GM06990 (cell line): Measurements from ENCODE around the gene SLC35F3.

Experiments used
- DNase-seq: peaks from one replicate; pipeline ENCODE4 v3.0.0-alpha.2; 2011; ENCODE audit not compliant: insufficient read length; ENCODE audit errors: extremely low read depth
- H3K27me3 ChIP-seq: replicated peaks from 2 replicates; pipeline ENCODE4 v1.6.0; 2011; ENCODE audit warnings: low read length; ENCODE audit not compliant: control insufficient read depth, insufficient read depth
- H3K36me3 ChIP-seq: 2 replicates; pipeline ENCODE4 v1.5.1; 2011; ENCODE audit warnings: low read length; ENCODE audit not compliant: control insufficient read depth, insufficient read depth
- H3K4me3 ChIP-seq: replicated peaks from 2 replicates; pipeline ENCODE4 v1.5.1; 2011; ENCODE audit warnings: low read depth, mild to moderate bottlenecking, control low read depth, low read length
- TF ChIP-seq, protein P1 (sequence below): IDR thresholded peaks from 2 replicates; pipeline ENCODE4 v1.5.1; 2011; ENCODE audit warnings: low read length, control low read depth, mild to moderate bottlenecking, inconsistent platforms; ENCODE audit not compliant: insufficient read depth, poor library complexity, severe bottlenecking

Gene SLC35F3

DNA sequence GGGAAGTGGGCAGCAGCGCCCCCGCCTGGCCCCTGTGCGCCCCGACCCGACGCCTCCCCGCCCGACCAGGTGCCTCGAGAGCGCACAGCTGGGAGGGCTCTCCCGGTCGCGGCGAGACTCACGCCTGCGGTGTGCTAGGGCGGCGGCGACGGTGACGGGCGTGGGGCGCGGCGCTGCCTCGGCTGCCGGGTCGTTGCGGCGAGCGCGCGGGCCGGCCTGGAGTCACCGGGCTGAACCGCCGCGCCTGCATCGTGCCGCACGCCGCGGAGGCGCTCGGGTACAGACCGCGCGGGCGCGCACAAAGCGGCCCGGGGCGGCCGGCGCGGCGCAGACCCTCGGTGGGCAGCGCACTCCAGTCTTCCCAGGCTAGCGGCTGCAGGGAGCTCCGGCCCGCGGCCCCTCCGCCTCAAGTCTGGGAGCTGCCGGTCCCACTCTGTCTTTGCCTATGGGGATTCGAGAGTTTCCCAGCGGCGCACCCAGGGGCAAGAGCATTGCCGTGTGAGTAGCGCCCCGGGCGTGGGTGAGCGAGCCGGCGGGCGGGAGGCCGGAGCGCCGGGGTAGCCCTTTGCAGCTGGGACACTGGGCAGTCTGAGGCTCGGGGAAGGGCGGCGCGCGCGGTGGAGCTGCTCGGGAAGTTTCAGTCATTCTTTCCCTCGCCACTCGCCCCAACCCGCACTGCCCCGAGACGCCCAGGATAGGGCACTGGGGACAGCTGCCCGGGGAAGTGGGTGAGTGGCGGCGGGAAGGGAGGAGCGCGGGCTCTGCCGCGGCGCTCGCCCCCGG lies at the start of gene SLC35F3:
TSS of gene SLC35F3 (plus strand) at position 44 of the 783 bp plus-strand sequence.
- TF ChIP-seq, protein P1, sequence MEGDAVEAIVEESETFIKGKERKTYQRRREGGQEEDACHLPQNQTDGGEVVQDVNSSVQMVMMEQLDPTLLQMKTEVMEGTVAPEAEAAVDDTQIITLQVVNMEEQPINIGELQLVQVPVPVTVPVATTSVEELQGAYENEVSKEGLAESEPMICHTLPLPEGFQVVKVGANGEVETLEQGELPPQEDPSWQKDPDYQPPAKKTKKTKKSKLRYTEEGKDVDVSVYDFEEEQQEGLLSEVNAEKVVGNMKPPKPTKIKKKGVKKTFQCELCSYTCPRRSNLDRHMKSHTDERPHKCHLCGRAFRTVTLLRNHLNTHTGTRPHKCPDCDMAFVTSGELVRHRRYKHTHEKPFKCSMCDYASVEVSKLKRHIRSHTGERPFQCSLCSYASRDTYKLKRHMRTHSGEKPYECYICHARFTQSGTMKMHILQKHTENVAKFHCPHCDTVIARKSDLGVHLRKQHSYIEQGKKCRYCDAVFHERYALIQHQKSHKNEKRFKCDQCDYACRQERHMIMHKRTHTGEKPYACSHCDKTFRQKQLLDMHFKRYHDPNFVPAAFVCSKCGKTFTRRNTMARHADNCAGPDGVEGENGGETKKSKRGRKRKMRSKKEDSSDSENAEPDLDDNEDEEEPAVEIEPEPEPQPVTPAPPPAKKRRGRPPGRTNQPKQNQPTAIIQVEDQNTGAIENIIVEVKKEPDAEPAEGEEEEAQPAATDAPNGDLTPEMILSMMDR: no peak
- Histone ChIP-seq H3K36me3 (no peaks in the 10 kb centered on the region), H3K27me3 (no peaks in the 10 kb centered on the region; the same call in 1 of the 2 replicates), H3K4me3 (no peak within 1 kb of the TSS)
- DNase-seq: peak; percentile 34

DNA sequence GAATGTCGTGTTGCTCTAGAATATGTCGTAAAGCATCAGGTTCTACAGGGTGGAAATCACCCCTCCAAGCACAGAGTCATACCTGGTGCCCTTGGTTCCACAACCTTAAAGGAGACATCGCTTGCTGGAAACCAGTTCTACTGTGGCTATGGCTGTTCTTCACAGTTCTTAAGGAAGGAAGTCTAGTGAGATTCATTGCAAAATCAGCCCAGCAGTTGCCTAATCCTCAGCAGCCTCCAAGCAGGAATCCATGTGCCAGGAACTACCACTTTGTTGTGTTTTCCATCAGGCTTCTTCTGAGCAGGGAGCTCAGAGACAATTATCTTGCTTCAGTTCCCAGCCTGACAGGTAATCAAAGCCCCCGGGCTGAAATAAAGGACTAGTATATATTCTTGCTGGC lies 45.0 kb upstream of the SLC35F3 start:
- Histone ChIP-seq H3K4me3 (no peak overlapping the region), H3K27me3 (no peaks in the 10 kb centered on the region; the same call in 1 of the 2 replicates), H3K36me3 (no peaks in the 10 kb centered on the region)
- DNase-seq: no peak
- TF ChIP-seq, protein P1: no peak

DNA sequence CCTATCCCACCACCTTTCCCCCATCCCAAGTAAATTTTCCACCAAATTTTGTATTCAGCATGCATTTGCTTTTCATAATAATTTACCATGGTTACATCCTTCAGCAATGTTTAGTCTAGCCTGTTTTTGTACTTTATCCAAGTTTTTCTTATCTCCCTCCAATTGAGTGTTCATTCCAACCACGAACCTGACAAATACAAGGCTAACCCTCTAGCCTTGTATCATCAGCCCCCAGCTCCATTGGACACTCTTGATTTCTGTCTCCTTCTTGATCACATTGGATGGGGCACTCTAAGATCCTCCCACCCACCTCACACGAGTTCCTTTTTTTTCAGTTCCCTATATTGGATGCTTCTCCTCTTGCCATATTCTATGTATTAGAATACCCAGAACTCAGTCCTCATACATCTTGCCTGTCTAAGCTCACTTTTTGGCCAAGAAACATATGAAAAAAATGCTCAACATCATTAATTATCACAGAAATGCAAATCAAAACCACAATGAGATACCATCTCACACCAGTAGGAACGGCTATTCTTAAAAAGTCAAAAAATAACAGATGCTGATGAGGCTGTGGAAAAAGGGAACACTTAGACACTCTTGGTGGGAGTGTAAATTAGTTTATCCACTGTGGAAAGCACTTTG lies 40.5 kb upstream of the SLC35F3 start:
- no peak for DNase-seq
- H3K4me3 ChIP-seq: no peak overlapping the region
- no peaks in the 10 kb centered on the region for H3K36me3 ChIP-seq
- no peaks in the 10 kb centered on the region; the same call in 1 of the 2 replicates for H3K27me3 ChIP-seq
- TF ChIP-seq, protein P1: no peak

DNA sequence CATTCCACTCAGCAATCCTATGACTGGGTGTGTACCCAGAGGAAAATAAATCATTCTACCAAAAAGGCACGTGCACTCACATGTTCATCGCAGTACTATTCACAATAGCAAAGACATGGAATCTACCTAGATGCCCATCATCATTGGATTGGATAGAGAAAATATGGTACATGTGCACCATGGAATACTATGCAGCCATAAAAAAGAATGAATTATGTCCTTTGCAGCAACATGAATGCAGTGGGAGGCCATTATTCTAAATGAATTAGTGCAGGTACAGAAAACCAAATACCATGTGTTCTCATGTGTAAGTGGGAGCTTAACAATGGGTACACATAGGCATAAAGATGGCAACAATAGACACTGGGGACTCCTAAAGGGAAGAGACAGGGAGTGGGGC lies 39.9 kb upstream of the SLC35F3 start:
- no peaks in the 10 kb centered on the region; the same call in 1 of the 2 replicates for H3K27me3 ChIP-seq

DNA sequence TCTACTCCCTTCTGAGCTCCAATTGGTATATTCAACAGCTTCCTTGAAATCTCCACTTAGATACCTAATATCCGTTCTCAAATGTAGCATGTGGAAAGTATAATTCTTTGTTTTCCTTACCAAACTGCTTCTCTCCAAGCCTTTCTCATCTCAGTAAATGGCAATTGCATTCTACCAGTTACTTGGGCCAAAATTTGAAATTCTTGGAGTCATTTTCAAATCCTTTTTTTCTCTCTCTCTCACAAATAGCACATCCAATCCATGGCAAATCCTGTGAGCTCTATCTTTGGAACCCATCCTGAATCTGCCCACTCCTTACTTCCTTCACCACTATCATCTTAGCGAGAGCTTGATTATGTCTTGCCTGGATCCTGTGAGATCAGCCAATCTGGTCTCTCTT lies 39.3 kb upstream of the SLC35F3 start:
- DNase-seq: no peak
- Histone ChIP-seq H3K36me3 (no peaks in the 10 kb centered on the region), H3K27me3 (no peaks in the 10 kb centered on the region), H3K4me3 (no peak overlapping the region)
- TF ChIP-seq, protein P1: no peak

More for the DNA sequence above, 39.9 kb upstream of the SLC35F3 start:
- Histone ChIP-seq H3K36me3 (no peaks in the 10 kb centered on the region), H3K4me3 (no peak overlapping the region)
- DNase-seq: no peak
- TF ChIP-seq, protein P1: no peak
